ENCODE measurements around the gene THAP11. TPM values are rescaled to one million over a fixed set of nuclear protein-coding genes. Genes with fewer than 3 reads are reported as not detected.

Gene THAP11
- total and polyA plus RNA-seq, 2 experiments from 2014 or later, result 23.6 to 37.9 TPM

DNA sequence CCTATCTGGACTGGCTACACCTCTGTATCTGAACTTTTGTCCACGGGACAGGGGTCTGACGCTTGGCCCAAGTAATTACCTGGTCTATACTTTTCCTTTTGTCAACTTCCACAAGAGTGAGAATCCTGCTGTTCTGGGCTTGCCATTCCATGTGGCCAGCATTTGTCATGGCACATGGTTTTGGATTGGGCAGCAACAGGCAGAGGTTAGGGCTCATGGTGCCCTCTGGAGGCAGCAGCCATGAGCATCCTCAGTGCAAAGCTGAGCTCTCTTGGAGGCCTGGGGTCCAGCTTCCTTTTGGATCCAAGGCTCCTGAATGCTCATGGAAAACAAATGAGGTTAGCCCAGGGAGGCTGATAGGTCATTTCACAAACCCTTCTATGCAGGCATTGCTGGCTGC is 23.2 kb downstream of the THAP11 start:
- Histone ChIP-seq H4K20me1 (ENCODE audit: insufficient read depth) (peaks cover 12% of the 10 kb centered on the region; the same call in 1 of the 2 replicates), H3K4me3 (no peak overlapping the region), H3K27me3 (replicated peaks; ENCODE audit: insufficient read depth) (no peaks in the 10 kb centered on the region), H3K4me2 (ENCODE audit: unreplicated experiment) (no peak overlapping the region), H3K9me2 (ENCODE audit: insufficient read depth) (no peaks in the 10 kb centered on the region), H3K36me3 (ENCODE audit: low read depth) (peaks cover 32% of the 10 kb centered on the region; the same call in 1 of the 2 replicates), H3K9me3 (ENCODE audit: low read depth) (no peaks in the 10 kb centered on the region), H2AFZ (no peak overlapping the region), H3K4me1 (ENCODE audit: insufficient read depth) (peaks cover 36% of the 10 kb centered on the region), H3K9ac (no peak overlapping the region), H3K79me2 (ENCODE audit: insufficient read depth) (peaks cover 88% of the 10 kb centered on the region), H3F3A (ENCODE audit: insufficient read depth) (peaks cover 34% of the 10 kb centered on the region), H3K27ac (no peak overlapping the region)
- DNase-seq, result peak; percentile 67
- in situ Hi-C loops (cut with MboI), result no loop called here
- WGBS, 2 experiments (ENCODE audit: low coverage in 1 of 2, low lambda C conversion rate in 2 of 2, missing lambda C conversion rate in 2 of 2), result 95 to 98% methylated on average over 2 of the region's 2 CpGs
- TF ChIP-seq EZH2 (IDR thresholded peaks at IDR 0.05; ENCODE audit: insufficient read depth, poor library complexity, severe bottlenecking) (no peak), EZH2phosphoT487 (IDR thresholded peaks at IDR 0.05; ENCODE audit: insufficient read depth, low read depth) (no peak)

DNA sequence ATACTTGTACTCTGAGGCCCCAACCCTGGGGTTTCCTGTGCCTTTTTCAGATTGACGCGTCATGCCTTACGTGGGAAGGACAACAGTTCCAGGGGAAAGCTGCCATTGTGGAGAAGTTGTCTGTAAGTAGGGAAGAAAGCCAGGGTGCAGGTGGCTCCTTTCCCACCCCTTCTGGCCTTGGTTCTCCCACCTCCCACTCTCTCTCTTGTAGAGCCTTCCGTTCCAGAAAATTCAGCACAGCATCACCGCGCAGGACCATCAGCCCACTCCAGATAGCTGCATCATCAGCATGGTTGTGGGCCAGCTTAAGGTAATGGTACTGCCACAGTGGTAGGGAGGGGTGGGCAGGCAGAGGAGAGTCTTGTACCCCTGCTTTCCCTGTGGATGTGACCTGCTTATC is 26.2 kb downstream of the THAP11 start:
- H3K79me2 ChIP-seq (ENCODE audit: insufficient read depth), result peaks cover 60% of the 10 kb centered on the region
- H3K9me3 ChIP-seq (ENCODE audit: low read depth), result no peaks in the 10 kb centered on the region
- H3K27me3 ChIP-seq (replicated peaks; ENCODE audit: insufficient read depth), result no peaks in the 10 kb centered on the region
- H3K4me3 ChIP-seq, result no peak overlapping the region
- in situ Hi-C loops (cut with MboI), result no loop called here
- DNase-seq, result no peak
- peaks cover 6% of the 10 kb centered on the region; the same call in 1 of the 2 replicates for H4K20me1 ChIP-seq (ENCODE audit: insufficient read depth)
- H3K27ac ChIP-seq, result no peak overlapping the region
- peaks cover 36% of the 10 kb centered on the region; the same call in 1 of the 2 replicates for H3K36me3 ChIP-seq (ENCODE audit: low read depth)
- no peak overlapping the region for H3K4me2 ChIP-seq (ENCODE audit: unreplicated experiment)
- peaks cover 26% of the 10 kb centered on the region for H3F3A ChIP-seq (ENCODE audit: insufficient read depth)
- no peak overlapping the region for H3K9ac ChIP-seq
- H3K9me2 ChIP-seq (ENCODE audit: insufficient read depth), result no peaks in the 10 kb centered on the region
- 86 to 93% methylated on average over 6 of the region's 6 CpGs for WGBS, 2 experiments (ENCODE audit: low coverage in 1 of 2, low lambda C conversion rate in 2 of 2, missing lambda C conversion rate in 2 of 2)
- H2AFZ ChIP-seq, result no peak overlapping the region
- TF ChIP-seq EZH2 (IDR thresholded peaks at IDR 0.05; ENCODE audit: insufficient read depth, poor library complexity, severe bottlenecking) (no peak), EZH2phosphoT487 (IDR thresholded peaks at IDR 0.05; ENCODE audit: insufficient read depth, low read depth) (no peak)
- peaks cover 7% of the 10 kb centered on the region for H3K4me1 ChIP-seq (ENCODE audit: insufficient read depth)

DNA sequence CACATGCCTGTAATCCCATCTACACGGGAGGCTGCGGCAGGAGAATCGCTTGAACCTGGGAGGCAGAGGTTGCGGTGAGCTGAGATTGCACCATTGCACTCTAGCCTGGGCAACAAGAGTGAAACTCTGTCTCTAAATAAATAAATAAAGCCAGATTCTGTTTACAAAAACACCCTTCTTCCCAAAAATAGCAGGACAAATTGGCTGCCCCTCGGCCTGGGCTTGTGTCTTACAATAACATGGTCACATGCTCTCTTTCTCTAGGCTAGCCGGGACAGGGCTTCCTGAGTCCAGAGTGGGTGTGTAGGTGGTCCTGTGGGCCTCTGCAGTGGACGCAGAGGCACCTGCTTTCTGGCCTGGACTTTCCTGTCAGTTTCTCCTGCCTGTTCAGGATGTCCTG is 27.5 kb downstream of the THAP11 start:
- H3K27ac ChIP-seq, result no peak overlapping the region
- peaks cover 60% of the 10 kb centered on the region for H3K79me2 ChIP-seq (ENCODE audit: insufficient read depth)
- no peak overlapping the region for H3K4me2 ChIP-seq (ENCODE audit: unreplicated experiment)
- no peaks in the 10 kb centered on the region for H4K20me1 ChIP-seq (ENCODE audit: insufficient read depth)
- H3K9me3 ChIP-seq (ENCODE audit: low read depth), result no peaks in the 10 kb centered on the region
- H3K4me3 ChIP-seq, result no peak overlapping the region
- H3F3A ChIP-seq (ENCODE audit: insufficient read depth), result peaks cover 25% of the 10 kb centered on the region
- no peak overlapping the region for H2AFZ ChIP-seq
- H3K36me3 ChIP-seq (ENCODE audit: low read depth), result peaks cover 36% of the 10 kb centered on the region; the same call in 1 of the 2 replicates
- in situ Hi-C loops (cut with MboI), result no loop called here
- TF ChIP-seq EZH2phosphoT487 (IDR thresholded peaks at IDR 0.05; ENCODE audit: insufficient read depth, low read depth), result no peak
- no peak for TF ChIP-seq EZH2 (IDR thresholded peaks at IDR 0.05; ENCODE audit: insufficient read depth, poor library complexity, severe bottlenecking)
- no peak overlapping the region for H3K9ac ChIP-seq
- no peaks in the 10 kb centered on the region for H3K27me3 ChIP-seq (replicated peaks; ENCODE audit: insufficient read depth)
- peaks cover 9% of the 10 kb centered on the region for H3K4me1 ChIP-seq (ENCODE audit: insufficient read depth)
- no peak for DNase-seq
- no peaks in the 10 kb centered on the region for H3K9me2 ChIP-seq (ENCODE audit: insufficient read depth)
- WGBS, 2 experiments (ENCODE audit: low coverage in 1 of 2, low lambda C conversion rate in 2 of 2, missing lambda C conversion rate in 2 of 2), result 95 to 98% methylated on average over 7 of the region's 7 CpGs

DNA sequence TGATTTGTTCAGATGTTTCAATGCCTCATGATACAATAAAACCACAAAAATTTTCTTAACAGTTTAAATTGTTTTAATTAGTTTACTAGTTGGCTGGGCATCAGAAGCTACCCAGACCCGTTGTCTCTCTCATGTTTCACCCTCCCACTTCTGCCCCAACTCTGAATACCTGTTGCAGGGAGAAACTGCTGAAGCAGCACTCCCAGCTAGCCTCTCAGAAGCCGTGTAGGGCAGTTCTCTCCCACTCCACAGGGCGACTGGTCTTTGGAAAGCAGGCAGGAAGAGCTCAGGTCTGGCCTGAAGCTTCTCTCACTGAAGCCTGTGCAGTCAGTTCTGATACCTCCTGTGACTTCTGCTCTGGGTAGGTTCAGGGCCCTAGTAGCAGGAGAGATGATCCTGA is 29.1 kb downstream of the THAP11 start:
- H3K79me2 ChIP-seq (ENCODE audit: insufficient read depth), result peaks cover 60% of the 10 kb centered on the region
- no peaks in the 10 kb centered on the region for H3K9me2 ChIP-seq (ENCODE audit: insufficient read depth)
- H3K9ac ChIP-seq, result no peak overlapping the region
- no peaks in the 10 kb centered on the region for H3K27me3 ChIP-seq (replicated peaks; ENCODE audit: insufficient read depth)
- in situ Hi-C loops (cut with MboI), result no loop called here
- no peak overlapping the region for H3K4me2 ChIP-seq (ENCODE audit: unreplicated experiment)
- peaks cover 9% of the 10 kb centered on the region for H3K4me1 ChIP-seq (ENCODE audit: insufficient read depth)
- 67 to 74% methylated on average over 3 of the region's 3 CpGs for WGBS, 2 experiments (ENCODE audit: low coverage in 1 of 2, low lambda C conversion rate in 2 of 2, missing lambda C conversion rate in 2 of 2)
- H3K36me3 ChIP-seq (ENCODE audit: low read depth), result peaks cover 30% of the 10 kb centered on the region; the same call in 1 of the 2 replicates
- H3K9me3 ChIP-seq (ENCODE audit: low read depth), result no peaks in the 10 kb centered on the region
- no peak for DNase-seq
- H3F3A ChIP-seq (ENCODE audit: insufficient read depth), result peaks cover 25% of the 10 kb centered on the region
- H2AFZ ChIP-seq, result no peak overlapping the region
- no peak overlapping the region for H3K27ac ChIP-seq
- H4K20me1 ChIP-seq (ENCODE audit: insufficient read depth), result no peaks in the 10 kb centered on the region
- H3K4me3 ChIP-seq, result no peak overlapping the region
- TF ChIP-seq EZH2phosphoT487 (IDR thresholded peaks at IDR 0.05; ENCODE audit: insufficient read depth, low read depth), result no peak
- TF ChIP-seq EZH2 (IDR thresholded peaks at IDR 0.05; ENCODE audit: insufficient read depth, poor library complexity, severe bottlenecking), result no peak

Data from GM23248 (cell line).